ENCODE data around the gene OBP2B.

Gene OBP2B

DNA sequence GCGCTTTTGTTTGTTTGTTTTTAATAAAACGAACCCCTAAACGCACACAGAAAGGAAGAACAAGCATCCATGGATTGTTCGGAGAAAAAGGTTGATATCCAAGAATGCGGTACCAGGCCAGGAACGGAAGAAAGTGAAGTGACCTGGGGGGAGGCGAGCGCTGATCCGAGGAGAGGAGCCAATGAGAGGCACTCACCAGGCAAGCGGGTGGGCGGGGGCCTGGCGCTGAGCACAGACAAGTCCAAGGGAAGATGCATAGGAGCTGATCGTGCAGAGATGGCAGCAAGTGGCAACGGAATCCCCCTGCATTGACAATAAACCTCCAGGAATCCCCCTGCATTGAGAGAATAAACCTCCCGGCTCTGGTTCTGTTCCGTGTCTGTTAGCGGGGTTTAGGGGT, 8.4 kb downstream of the OBP2B start:
- Histone ChIP-seq H3K4me1 (ENCODE audit: control extremely low read depth in 1 of 4, control insufficient read depth in 4 of 4, insufficient read depth in 4 of 4, low read length in 3 of 4) (peaks cover 0 to 7% (median 7%) of the 10 kb centered on the region in 4 experiments), H3K27me3 (replicated peaks in 2 of 5; ENCODE audit: control insufficient read depth in 4 of 5, insufficient read depth in 5 of 5, low read length in 4 of 5) (peaks cover 0 to 5% (median 2%) of the 10 kb centered on the region in 5 experiments), H3K27ac (ENCODE audit: insufficient read depth in 1 of 2, low read depth in 1 of 2, low read length in 2 of 2, poor library complexity in 1 of 2, severe bottlenecking in 2 of 2) (no peak overlapping the region), H3K4me3 (ENCODE audit: control insufficient read depth in 1 of 7, extremely low read depth in 1 of 7, insufficient read depth in 4 of 7, low read depth in 2 of 7, low read length in 6 of 7) (no peak overlapping the region), H3K9me3 (ENCODE audit: control extremely low read depth in 1 of 5, control insufficient read depth in 4 of 5, insufficient read depth in 2 of 5, low read depth in 1 of 5, low read length in 4 of 5) (no peaks in the 10 kb centered on the region), H3K36me3 (ENCODE audit: control insufficient read depth in 4 of 4, insufficient read depth in 4 of 4, low read length in 3 of 4) (no peaks in the 10 kb centered on the region)
- WGBS (ENCODE audit: insufficient coverage), result 95% methylated on average over 17 of the region's 17 CpGs
- POLR2A ChIA-PET, result no interaction called here
- no peak for DNase-seq
- CTCF ChIA-PET, result interaction anchor here (0.9 to 1.2 kb wide), 4 partner anchors 11 to 154 kb away, joined by 3 to 4 read pairs (median 4); no protein-coding TSS in a partner anchor

DNA sequence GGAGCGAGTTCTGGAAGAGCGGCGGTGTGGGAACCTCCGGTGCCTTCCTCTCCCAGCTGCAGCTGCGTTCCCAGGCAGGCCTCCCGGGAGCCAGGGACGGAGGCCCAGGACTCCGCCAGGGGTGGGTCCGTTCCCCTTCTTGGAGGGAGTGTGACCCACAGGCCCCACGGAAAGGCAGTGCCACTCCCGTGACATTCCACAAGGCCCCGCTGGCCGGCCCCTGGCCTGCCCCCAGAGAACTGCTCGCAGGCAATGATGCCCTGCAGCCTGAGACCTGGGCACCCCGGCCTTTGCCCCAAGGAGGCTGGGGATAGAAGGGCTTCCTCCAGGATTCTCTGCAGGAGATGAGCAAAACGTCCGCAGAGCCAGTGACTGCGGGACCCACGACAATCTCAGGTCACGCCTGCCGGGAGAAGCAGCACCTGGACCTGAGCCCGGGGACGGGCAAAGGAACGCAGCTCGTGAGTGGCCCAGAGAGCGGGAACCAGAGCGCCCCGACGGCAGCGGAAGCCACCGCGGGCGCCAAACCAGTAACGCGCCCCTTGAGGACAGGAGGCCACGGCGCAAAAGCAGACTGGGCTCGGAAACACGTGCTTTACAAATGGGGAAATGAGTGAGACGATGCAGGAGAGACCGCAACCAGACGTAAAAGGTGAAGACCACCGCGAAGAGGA, 9.3 kb downstream of the OBP2B start:
- Histone ChIP-seq H3K27ac (ENCODE audit: insufficient read depth in 1 of 2, low read depth in 1 of 2, low read length in 2 of 2, poor library complexity in 1 of 2, severe bottlenecking in 2 of 2) (no peak overlapping the region), H3K36me3 (ENCODE audit: control insufficient read depth in 4 of 4, insufficient read depth in 4 of 4, low read length in 3 of 4) (no peaks in the 10 kb centered on the region), H3K9me3 (ENCODE audit: control extremely low read depth in 1 of 5, control insufficient read depth in 4 of 5, insufficient read depth in 2 of 5, low read depth in 1 of 5, low read length in 4 of 5) (peaks cover 0 to 5% (median 0%) of the 10 kb centered on the region in 5 experiments), H3K4me1 (ENCODE audit: control extremely low read depth in 1 of 4, control insufficient read depth in 4 of 4, insufficient read depth in 4 of 4, low read length in 3 of 4) (peaks cover 0 to 7% (median 7%) of the 10 kb centered on the region in 4 experiments), H3K4me3 (ENCODE audit: control insufficient read depth in 1 of 7, extremely low read depth in 1 of 7, insufficient read depth in 4 of 7, low read depth in 2 of 7, low read length in 6 of 7) (peak overlapping the region in 6 of 7 experiments; percentile 11 to 55 (median 52)), H3K27me3 (replicated peaks in 2 of 5; ENCODE audit: control insufficient read depth in 4 of 5, insufficient read depth in 5 of 5, low read length in 4 of 5) (peaks cover 0 to 5% (median 3%) of the 10 kb centered on the region in 5 experiments)
- CTCF ChIA-PET, result interaction anchor here (0.9 to 1.2 kb wide), 5 partner anchors 10 to 155 kb away, joined by 3 to 6 read pairs (median 4); no protein-coding TSS in a partner anchor
- POLR2A ChIA-PET, result no interaction called here
- 38% methylated on average over 37 of the region's 44 CpGs for WGBS (ENCODE audit: insufficient coverage)
- DNase-seq, result peak; percentile 84 to 92 (median 92)

DNA sequence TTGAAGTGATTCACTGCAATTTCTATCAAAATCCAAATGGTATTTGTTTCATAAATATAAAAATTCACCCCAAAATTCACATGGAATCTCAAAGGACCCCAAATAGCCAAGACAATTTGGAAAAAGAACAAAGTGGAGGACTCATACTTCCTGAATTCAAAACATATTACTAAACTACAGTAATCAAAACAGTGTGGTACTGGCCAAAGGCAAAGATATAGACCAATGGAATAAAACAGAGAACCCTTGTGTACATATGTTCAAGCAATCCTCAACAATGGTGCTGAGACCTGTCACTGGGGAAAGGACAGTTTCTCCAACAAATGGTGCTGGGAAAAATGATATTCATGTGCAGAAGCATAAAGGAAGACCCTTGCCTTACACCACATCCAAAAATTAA, 14.0 kb downstream of the OBP2B start:
- CTCF ChIA-PET, result no interaction called here
- Histone ChIP-seq H3K4me3 (ENCODE audit: control insufficient read depth in 1 of 7, extremely low read depth in 1 of 7, insufficient read depth in 4 of 7, low read depth in 2 of 7, low read length in 6 of 7) (no peak overlapping the region), H3K4me1 (ENCODE audit: control extremely low read depth in 1 of 4, control insufficient read depth in 4 of 4, insufficient read depth in 4 of 4, low read length in 3 of 4) (peaks cover 0 to 4% (median under 1%) of the 10 kb centered on the region in 4 experiments), H3K27me3 (replicated peaks in 2 of 5; ENCODE audit: control insufficient read depth in 4 of 5, insufficient read depth in 5 of 5, low read length in 4 of 5) (peaks cover 0 to 4% (median 0%) of the 10 kb centered on the region in 5 experiments), H3K27ac (ENCODE audit: insufficient read depth in 1 of 2, low read depth in 1 of 2, low read length in 2 of 2, poor library complexity in 1 of 2, severe bottlenecking in 2 of 2) (no peak overlapping the region), H3K9me3 (ENCODE audit: control extremely low read depth in 1 of 5, control insufficient read depth in 4 of 5, insufficient read depth in 2 of 5, low read depth in 1 of 5, low read length in 4 of 5) (peaks cover 0 to 5% (median 0%) of the 10 kb centered on the region in 5 experiments), H3K36me3 (ENCODE audit: control insufficient read depth in 4 of 4, insufficient read depth in 4 of 4, low read length in 3 of 4) (no peaks in the 10 kb centered on the region)
- POLR2A ChIA-PET, result no interaction called here
- DNase-seq, result no peak

- no peak for DNase-seq
- Histone ChIP-seq H3K4me1 (ENCODE audit: control extremely low read depth in 1 of 4, control insufficient read depth in 4 of 4, insufficient read depth in 4 of 4, low read length in 3 of 4) (no peaks in the 10 kb centered on the region), H3K9me3 (ENCODE audit: control extremely low read depth in 1 of 5, control insufficient read depth in 4 of 5, insufficient read depth in 2 of 5, low read depth in 1 of 5, low read length in 4 of 5) (peaks cover 0 to 5% (median 0%) of the 10 kb centered on the region in 5 experiments), H3K36me3 (ENCODE audit: control insufficient read depth in 4 of 4, insufficient read depth in 4 of 4, low read length in 3 of 4) (no peaks in the 10 kb centered on the region), H3K27ac (ENCODE audit: insufficient read depth in 1 of 2, low read depth in 1 of 2, low read length in 2 of 2, poor library complexity in 1 of 2, severe bottlenecking in 2 of 2) (no peak overlapping the region), H3K4me3 (ENCODE audit: control insufficient read depth in 1 of 7, extremely low read depth in 1 of 7, insufficient read depth in 4 of 7, low read depth in 2 of 7, low read length in 6 of 7) (no peak overlapping the region), H3K27me3 (replicated peaks in 2 of 5; ENCODE audit: control insufficient read depth in 4 of 5, insufficient read depth in 5 of 5, low read length in 4 of 5) (peaks cover 0 to 4% (median 0%) of the 10 kb centered on the region in 5 experiments)
- POLR2A ChIA-PET, result no interaction called here
- 100% methylated on average over 1 of the region's 4 CpGs for WGBS (ENCODE audit: insufficient coverage)
- CTCF ChIA-PET, result no interaction called here
Measured at GRCh38 chr9:133194597-133194996, 14.5 kb downstream of the OBP2B start.

DNA sequence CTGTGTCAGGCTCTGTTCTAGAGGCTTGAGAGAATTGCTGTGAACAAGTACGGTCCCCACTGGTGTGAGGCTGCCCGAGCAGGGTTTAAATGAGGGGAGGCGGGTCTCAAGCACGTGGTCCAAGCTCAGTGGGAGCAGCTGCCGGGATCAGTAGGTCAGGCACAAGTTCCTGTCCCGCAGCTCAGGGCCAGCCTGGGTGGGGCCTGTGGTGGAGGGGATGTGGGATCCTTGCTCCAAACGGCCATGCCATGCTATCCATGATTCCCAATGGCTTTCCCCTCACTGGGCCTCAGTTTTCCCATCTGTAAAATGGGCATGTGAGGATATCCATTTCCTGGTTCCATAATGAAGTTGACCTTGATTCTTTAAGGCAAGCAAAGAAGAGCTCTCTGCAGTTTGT, 17.1 kb downstream of the OBP2B start:
- DNase-seq, result no peak
- Histone ChIP-seq H3K4me1 (ENCODE audit: control extremely low read depth in 1 of 4, control insufficient read depth in 4 of 4, insufficient read depth in 4 of 4, low read length in 3 of 4) (peaks cover 0 to 3% (median 1%) of the 10 kb centered on the region in 4 experiments), H3K27me3 (replicated peaks in 2 of 5; ENCODE audit: control insufficient read depth in 4 of 5, insufficient read depth in 5 of 5, low read length in 4 of 5) (peaks cover 0 to 4% (median 2%) of the 10 kb centered on the region in 5 experiments), H3K27ac (ENCODE audit: insufficient read depth in 1 of 2, low read depth in 1 of 2, low read length in 2 of 2, poor library complexity in 1 of 2, severe bottlenecking in 2 of 2) (no peak overlapping the region), H3K9me3 (ENCODE audit: control extremely low read depth in 1 of 5, control insufficient read depth in 4 of 5, insufficient read depth in 2 of 5, low read depth in 1 of 5, low read length in 4 of 5) (peaks cover 0 to 5% (median 0%) of the 10 kb centered on the region in 5 experiments), H3K36me3 (ENCODE audit: control insufficient read depth in 4 of 4, insufficient read depth in 4 of 4, low read length in 3 of 4) (no peaks in the 10 kb centered on the region), H3K4me3 (ENCODE audit: control insufficient read depth in 1 of 7, extremely low read depth in 1 of 7, insufficient read depth in 4 of 7, low read depth in 2 of 7, low read length in 6 of 7) (no peak overlapping the region)
- 61% methylated on average over 4 of the region's 7 CpGs for WGBS (ENCODE audit: insufficient coverage)
- POLR2A ChIA-PET, result no interaction called here
- CTCF ChIA-PET, result interaction anchor here (1.3 kb wide), 1 partner anchor 138 kb away, joined by 3 read pairs; no protein-coding TSS in a partner anchor

- H3K4me1 ChIP-seq (ENCODE audit: control extremely low read depth in 1 of 4, control insufficient read depth in 4 of 4, insufficient read depth in 4 of 4, low read length in 3 of 4), result peaks cover 0 to 12% (median 6%) of the 10 kb centered on the region in 4 experiments
- H3K27ac ChIP-seq (ENCODE audit: insufficient read depth in 1 of 2, low read depth in 1 of 2, low read length in 2 of 2, poor library complexity in 1 of 2, severe bottlenecking in 2 of 2), result no peak overlapping the region
- no peaks in the 10 kb centered on the region for H3K9me3 ChIP-seq (ENCODE audit: control extremely low read depth in 1 of 5, control insufficient read depth in 4 of 5, insufficient read depth in 2 of 5, low read depth in 1 of 5, low read length in 4 of 5)
- WGBS (ENCODE audit: insufficient coverage), result 100% methylated on average over 6 of the region's 8 CpGs
- H3K36me3 ChIP-seq (ENCODE audit: control insufficient read depth in 4 of 4, insufficient read depth in 4 of 4, low read length in 3 of 4), result no peaks in the 10 kb centered on the region
- POLR2A ChIA-PET, result no interaction called here
- H3K4me3 ChIP-seq (ENCODE audit: control insufficient read depth in 1 of 7, extremely low read depth in 1 of 7, insufficient read depth in 4 of 7, low read depth in 2 of 7, low read length in 6 of 7), result no peak overlapping the region
- CTCF ChIA-PET, result interaction anchor here (0.9 to 5.5 kb wide), 7 partner anchors 10 to 213 kb away, joined by 3 to 42 read pairs (median 11); partner anchors contain the start of genes MED22 and RPL7A
- peaks cover 0 to 3% (median 0%) of the 10 kb centered on the region in 5 experiments for H3K27me3 ChIP-seq (replicated peaks in 2 of 5; ENCODE audit: control insufficient read depth in 4 of 5, insufficient read depth in 5 of 5, low read length in 4 of 5)
- no peak for DNase-seq
Measured at GRCh38 chr9:133189826-133190225, 19.2 kb downstream of the OBP2B start.

DNA sequence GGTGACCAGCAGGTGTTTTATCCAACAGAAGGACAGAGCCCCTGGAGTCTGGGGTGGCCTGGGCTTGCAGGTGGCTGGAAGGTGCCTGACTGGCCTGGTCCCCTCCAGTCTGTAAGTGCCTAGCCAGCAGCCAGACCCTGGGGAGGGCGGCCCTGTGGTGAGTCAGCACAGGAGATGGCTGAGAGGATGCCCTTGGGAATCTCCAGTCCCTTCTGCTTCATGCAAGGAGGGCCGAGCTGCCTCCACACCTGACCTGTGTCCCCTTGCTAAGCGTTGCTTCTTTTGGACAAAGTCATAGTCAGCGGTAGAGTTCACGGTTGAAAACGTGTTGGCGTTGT, 20.2 kb downstream of the OBP2B start:
- no peak for DNase-seq
- H3K4me1 ChIP-seq (ENCODE audit: control extremely low read depth in 1 of 4, control insufficient read depth in 4 of 4, insufficient read depth in 4 of 4, low read length in 3 of 4), result peaks cover 0 to 16% (median 8%) of the 10 kb centered on the region in 4 experiments
- H3K9me3 ChIP-seq (ENCODE audit: control extremely low read depth in 1 of 5, control insufficient read depth in 4 of 5, insufficient read depth in 2 of 5, low read depth in 1 of 5, low read length in 4 of 5), result no peaks in the 10 kb centered on the region
- H3K4me3 ChIP-seq (ENCODE audit: control insufficient read depth in 1 of 7, extremely low read depth in 1 of 7, insufficient read depth in 4 of 7, low read depth in 2 of 7, low read length in 6 of 7), result no peak overlapping the region
- ChIA-PET POLR2A (interaction anchor here (1.3 kb wide), 1 partner anchor 159 kb away, joined by 4 read pairs; the partner anchor contains the start of genes MED22 and RPL7A), CTCF (interaction anchor here (0.7 to 5.5 kb wide), 15 partner anchors 11 to 297 kb away, joined by 3 to 63 read pairs (median 6); partner anchors contain the start of genes MED22 and RPL7A)
- WGBS (ENCODE audit: insufficient coverage), result 90% methylated on average over 7 of the region's 7 CpGs
- peaks cover 0 to 3% (median 0%) of the 10 kb centered on the region in 5 experiments for H3K27me3 ChIP-seq (replicated peaks in 2 of 5; ENCODE audit: control insufficient read depth in 4 of 5, insufficient read depth in 5 of 5, low read length in 4 of 5)
- H3K27ac ChIP-seq (ENCODE audit: insufficient read depth in 1 of 2, low read depth in 1 of 2, low read length in 2 of 2, poor library complexity in 1 of 2, severe bottlenecking in 2 of 2), result no peak overlapping the region
- no peaks in the 10 kb centered on the region for H3K36me3 ChIP-seq (ENCODE audit: control insufficient read depth in 4 of 4, insufficient read depth in 4 of 4, low read length in 3 of 4)
